HG02938 (cell line): ENCODE results near the gene ABCA10.

Source experiments
- ATAC-seq: cut with Tn5 transposase; IDR thresholded peaks from one replicate; pipeline ENCODE4 v1.9.1; 2021; ENCODE audit warnings: mild to moderate bottlenecking, moderate library complexity; ENCODE audit not compliant: unreplicated experiment

The ABCA10 gene

DNA sequence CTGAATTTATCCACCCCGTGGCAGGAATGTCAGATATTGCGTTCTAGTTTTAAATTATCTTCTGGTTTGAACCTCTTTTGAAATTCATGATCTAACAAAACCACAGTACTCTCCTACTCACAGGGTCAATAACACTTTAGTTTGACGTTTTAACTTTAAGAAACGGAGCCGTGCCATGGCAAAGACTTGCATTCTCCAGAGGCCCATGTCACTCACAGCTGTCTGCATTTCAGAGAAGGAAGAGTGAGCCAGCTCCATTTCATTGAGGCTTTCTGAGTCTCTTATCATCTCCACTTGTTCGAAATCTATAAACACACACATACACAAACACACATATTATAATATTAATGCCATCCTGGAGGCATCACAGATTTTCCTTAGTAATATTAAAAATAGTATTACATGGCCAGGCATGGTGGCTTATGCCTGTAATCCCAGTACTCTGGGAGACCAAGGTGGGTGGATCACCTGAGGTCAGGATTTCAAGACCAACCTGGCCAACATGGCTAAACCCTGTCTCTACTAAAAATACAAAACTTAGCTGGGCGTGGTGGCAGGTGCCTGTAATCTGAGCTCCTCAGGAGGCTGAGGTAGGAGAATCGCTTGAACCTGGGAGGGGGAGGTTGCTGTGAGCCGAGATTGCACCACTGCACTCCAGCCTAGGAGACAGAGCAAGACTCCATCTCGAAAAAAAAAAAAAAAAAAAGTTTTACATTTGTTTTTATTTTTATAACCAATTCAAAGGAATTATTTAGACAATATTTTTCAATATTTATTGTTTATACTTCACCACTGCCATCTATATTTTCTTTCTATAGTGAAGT, 122.5 kb downstream of the ABCA10 start:
- ATAC-seq, result no peak

DNA sequence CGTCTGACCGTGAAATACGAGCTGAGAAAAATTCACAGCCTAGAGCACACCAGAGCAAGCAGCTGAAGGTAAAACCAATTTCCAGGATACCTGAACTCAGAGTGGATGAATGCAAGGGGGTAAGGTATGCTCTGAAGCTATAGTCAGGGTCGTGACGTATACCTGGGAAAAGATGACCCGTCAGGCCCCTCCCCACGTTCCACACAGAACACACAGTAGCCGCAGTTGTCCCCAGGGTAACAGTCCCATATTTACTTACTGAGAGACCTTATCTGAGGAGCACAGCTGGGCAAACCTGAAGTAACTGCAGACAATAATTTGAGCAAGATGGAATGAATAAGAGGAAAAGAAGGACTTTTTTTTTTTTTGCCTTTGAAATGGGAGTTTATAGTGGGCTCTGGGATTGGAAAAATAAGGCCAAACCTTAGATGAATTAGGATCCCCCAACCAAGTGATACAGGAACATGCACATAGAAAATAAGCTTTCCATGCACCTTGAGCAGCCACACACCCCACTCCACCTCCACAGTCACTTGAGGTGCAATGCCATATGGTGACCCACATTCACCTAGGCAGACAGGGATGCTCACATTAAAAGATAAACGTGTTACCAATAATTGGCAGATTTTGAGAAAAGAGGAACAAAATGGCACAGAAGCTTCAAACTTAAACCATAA, 124.9 kb downstream of the ABCA10 start:
- no peak for ATAC-seq

DNA sequence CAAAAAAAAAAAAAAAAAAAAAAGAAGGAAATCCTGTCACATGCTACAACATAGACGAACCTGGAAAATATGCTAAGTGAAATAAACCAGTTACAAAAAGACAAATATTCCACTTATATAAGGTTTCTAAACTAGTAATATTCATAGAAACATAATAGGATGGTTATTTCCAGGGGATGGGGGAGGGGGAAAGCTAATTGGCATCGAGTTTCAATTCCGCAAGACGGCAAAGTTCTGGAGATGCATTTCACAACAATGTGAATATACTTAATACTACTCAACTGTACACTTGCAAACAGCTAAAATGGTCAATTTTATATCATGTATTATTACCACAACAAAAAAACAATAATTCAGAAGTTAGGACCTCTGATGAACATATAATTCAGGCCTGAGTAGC, 130.0 kb downstream of the ABCA10 start:
- ATAC-seq, result no peak
